ENCODE data around the gene MED12L.
"Not testable (repeated sequence)": the region's sequence is repeated elsewhere in the genome, so short reads cannot be mapped to it uniquely, and the experiment has no call there.

Gene MED12L

DNA sequence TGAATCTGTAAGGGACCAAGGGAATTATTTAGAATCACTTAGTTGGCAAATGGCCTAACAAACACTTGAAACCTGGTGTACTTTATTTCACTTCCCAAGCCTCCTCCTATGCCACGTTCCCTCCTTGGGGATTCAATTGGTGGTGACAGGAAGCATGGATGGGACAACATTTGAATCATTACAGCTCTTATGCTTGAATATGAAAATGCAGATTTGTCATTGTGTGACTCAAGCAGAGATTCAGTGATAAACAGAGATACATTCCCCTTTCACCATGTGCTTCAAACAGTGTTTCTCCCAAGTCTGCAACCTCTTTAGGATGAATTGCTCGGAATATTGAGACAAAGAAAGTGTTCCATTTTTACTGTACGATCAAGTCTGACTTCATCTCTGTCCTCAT is 32.7 kb upstream of the MED12L start:
- DNase-seq: no peak
- Histone ChIP-seq H3K27me3 (peaks cover 7% of the 10 kb centered on the region), H3K4me1 (no peaks in the 10 kb centered on the region), H3K4me3 (ENCODE audit: low read depth, low read length) (no peak overlapping the region), H3K36me3 (no peaks in the 10 kb centered on the region), H3K9me3 (no peaks in the 10 kb centered on the region)
- TF ChIP-seq, protein P1, sequence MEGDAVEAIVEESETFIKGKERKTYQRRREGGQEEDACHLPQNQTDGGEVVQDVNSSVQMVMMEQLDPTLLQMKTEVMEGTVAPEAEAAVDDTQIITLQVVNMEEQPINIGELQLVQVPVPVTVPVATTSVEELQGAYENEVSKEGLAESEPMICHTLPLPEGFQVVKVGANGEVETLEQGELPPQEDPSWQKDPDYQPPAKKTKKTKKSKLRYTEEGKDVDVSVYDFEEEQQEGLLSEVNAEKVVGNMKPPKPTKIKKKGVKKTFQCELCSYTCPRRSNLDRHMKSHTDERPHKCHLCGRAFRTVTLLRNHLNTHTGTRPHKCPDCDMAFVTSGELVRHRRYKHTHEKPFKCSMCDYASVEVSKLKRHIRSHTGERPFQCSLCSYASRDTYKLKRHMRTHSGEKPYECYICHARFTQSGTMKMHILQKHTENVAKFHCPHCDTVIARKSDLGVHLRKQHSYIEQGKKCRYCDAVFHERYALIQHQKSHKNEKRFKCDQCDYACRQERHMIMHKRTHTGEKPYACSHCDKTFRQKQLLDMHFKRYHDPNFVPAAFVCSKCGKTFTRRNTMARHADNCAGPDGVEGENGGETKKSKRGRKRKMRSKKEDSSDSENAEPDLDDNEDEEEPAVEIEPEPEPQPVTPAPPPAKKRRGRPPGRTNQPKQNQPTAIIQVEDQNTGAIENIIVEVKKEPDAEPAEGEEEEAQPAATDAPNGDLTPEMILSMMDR (IDR thresholded peaks at IDR 0.05; ENCODE audit: low read depth, low read length): no peak

DNA sequence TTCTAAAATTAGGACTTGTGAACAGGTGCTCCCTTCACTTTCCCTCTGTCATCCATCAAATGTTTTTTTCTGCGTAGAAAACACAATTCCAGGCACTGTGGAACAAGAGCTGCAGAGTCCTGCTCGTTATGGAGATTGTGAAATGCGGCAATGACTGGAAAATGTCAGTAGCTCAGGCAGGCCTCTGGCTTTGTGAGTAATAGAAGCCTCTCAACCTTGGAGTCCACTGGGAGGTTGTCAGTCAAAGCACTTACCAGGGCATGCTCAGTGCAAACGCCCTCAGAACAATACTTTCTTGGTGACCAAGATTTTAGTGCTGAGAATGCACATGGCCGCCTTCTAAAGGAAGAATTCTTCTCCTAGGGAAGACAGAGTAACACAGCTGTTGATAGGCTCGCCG is 26.7 kb upstream of the MED12L start:
- TF ChIP-seq, protein P1 (IDR thresholded peaks at IDR 0.05; ENCODE audit: low read depth, low read length): no peak
- no peak overlapping the region for H3K4me3 ChIP-seq (ENCODE audit: low read depth, low read length)
- no peaks in the 10 kb centered on the region for H3K36me3 ChIP-seq
- H3K9me3 ChIP-seq: no peaks in the 10 kb centered on the region
- H3K27me3 ChIP-seq: peaks cover 2% of the 10 kb centered on the region
- no peaks in the 10 kb centered on the region for H3K4me1 ChIP-seq
- no peak for DNase-seq

GRCh38 chr3:151062611-151063010 is 22.9 kb upstream of the MED12L start:
- no peaks in the 10 kb centered on the region for H3K9me3 ChIP-seq
- DNase-seq: no peak
- H3K36me3 ChIP-seq: no peaks in the 10 kb centered on the region
- H3K4me1 ChIP-seq: no peaks in the 10 kb centered on the region; the same call in 1 of the 2 replicates
- TF ChIP-seq, protein P1 (IDR thresholded peaks at IDR 0.05; ENCODE audit: low read depth, low read length): no peak
- H3K4me3 ChIP-seq (ENCODE audit: low read depth, low read length): no peak overlapping the region
- no peaks in the 10 kb centered on the region; the same call in 1 of the 2 replicates for H3K27me3 ChIP-seq

DNA sequence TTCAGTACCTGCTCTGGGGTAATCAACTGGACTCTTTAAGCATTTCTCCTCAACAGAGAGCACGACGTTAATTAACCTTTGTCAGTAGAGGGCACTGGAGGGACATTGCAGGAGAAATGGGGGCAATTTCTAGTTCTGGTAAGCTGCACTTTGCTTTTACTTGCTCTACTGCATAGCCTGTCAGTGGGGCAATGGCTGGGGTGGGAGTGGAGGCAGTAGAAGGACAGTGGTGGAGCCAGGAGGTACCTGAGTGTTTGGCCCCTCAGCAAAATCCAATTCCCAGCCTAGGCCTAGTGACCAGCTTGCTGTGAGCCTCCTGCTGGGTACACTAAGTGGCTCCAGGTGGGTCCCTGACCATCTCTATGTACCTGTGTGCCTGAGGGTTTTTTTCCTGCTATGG is 18.3 kb upstream of the MED12L start:
- DNase-seq: peak; percentile 17
- TF ChIP-seq, protein P1 (IDR thresholded peaks at IDR 0.05; ENCODE audit: low read depth, low read length): peak; percentile 58
- no peaks in the 10 kb centered on the region; the same call in 1 of the 2 replicates for H3K4me1 ChIP-seq

DNA sequence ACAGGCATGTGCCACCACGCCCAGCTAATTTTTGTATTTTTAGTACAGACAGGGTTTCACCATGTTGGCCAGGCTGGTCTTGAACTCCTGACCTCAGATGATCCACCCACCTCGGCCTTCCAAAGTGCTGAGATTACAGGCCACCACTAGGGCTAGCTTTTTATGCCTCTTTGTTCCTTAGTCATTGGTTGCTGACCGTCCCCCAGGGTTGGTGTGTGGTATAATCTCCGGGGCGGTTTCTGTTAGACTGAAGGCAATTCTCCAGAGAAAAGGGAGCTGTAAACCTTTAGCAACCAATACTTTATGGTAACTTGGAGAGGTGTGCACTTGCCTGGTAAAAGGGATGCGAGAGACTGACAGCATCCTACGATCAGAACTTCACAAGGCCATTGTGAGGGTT is 12.6 kb upstream of the MED12L start:
- not testable (repeated sequence) for H3K9me3 ChIP-seq; H3K4me1 ChIP-seq; H3K27me3 ChIP-seq; H3K4me3 ChIP-seq (ENCODE audit: low read depth, low read length); DNase-seq; H3K36me3 ChIP-seq

More for the DNA sequence above, 18.3 kb upstream of the MED12L start:
- no peaks in the 10 kb centered on the region; the same call in 1 of the 2 replicates for H3K27me3 ChIP-seq
- H3K36me3 ChIP-seq: no peaks in the 10 kb centered on the region
- no peaks in the 10 kb centered on the region for H3K9me3 ChIP-seq
- H3K4me3 ChIP-seq (ENCODE audit: low read depth, low read length): no peak overlapping the region

DNA sequence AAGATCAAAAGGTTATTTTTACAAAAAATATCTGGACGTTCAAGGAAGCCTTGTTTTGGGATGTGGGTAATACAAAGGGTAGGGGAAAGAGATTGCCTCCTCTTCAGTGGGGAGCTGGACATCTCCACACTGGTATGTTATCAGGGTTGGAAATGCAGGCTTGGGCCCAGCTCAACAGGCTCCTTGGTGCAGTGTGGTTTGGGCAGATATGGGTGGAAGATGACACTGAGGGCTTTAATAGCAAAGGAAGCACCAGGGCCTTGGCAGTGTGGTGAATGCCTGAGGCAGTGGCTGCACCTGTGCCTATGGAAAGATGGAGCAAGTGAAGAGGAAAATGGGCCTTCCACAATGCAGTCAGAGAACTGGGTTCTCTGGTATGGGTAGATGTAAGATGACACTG is 11.2 kb upstream of the MED12L start:
- H3K36me3 ChIP-seq: no peaks in the 10 kb centered on the region
- H3K4me3 ChIP-seq (ENCODE audit: low read depth, low read length): no peak overlapping the region
- TF ChIP-seq, protein P1 (IDR thresholded peaks at IDR 0.05; ENCODE audit: low read depth, low read length): no peak
- no peaks in the 10 kb centered on the region for H3K9me3 ChIP-seq
- H3K4me1 ChIP-seq: no peaks in the 10 kb centered on the region
- no peaks in the 10 kb centered on the region for H3K27me3 ChIP-seq
- no peak for DNase-seq
